KOPT-K1 (cell line): Measurements from ENCODE around the gene AHCYL2.
"Not testable (repeated sequence)": the region's sequence is repeated elsewhere in the genome, so short reads cannot be mapped to it uniquely, and the experiment has no call there.

Experiments used
- H3K27ac ChIP-seq: fragments of 200-600 bp; sonication (generic); 2 replicates; pipeline ENCODE4 v1.5.1; 2016; ENCODE audit warnings: antibody characterized with exemption, mild to moderate bottlenecking, low read depth, low read length; ENCODE audit not compliant: poor library complexity, severe bottlenecking
- H3K36me3 ChIP-seq: fragments of 200-600 bp; sonication (generic); 2 replicates; pipeline ENCODE4 v1.5.1; 2017; ENCODE audit warnings: antibody characterized with exemption, mild to moderate bottlenecking, low read length, moderate library complexity; ENCODE audit not compliant: insufficient read depth
- H3K9me3 ChIP-seq: fragments of 200-600 bp; sonication (generic); 2 replicates; pipeline ENCODE4 v1.5.1; 2017; ENCODE audit warnings: antibody characterized with exemption, low read length, mild to moderate bottlenecking; ENCODE audit not compliant: insufficient read depth, poor library complexity, severe bottlenecking

AHCYL2 gene

GRCh38 chr7:129317450-129317849 lies 92.6 kb downstream of the AHCYL2 start:
- Histone ChIP-seq H3K9me3 (no peaks in the 10 kb centered on the region), H3K27ac (no peak overlapping the region), H3K36me3 (no peaks in the 10 kb centered on the region)

GRCh38 chr7:129327076-129327475 lies 102.2 kb downstream of the AHCYL2 start:
- no peaks in the 10 kb centered on the region for H3K36me3 ChIP-seq
- no peak overlapping the region for H3K27ac ChIP-seq
- H3K9me3 ChIP-seq: peaks cover 29% of the 10 kb centered on the region

- no peak overlapping the region for H3K27ac ChIP-seq
- H3K9me3 ChIP-seq: no peaks in the 10 kb centered on the region
- H3K36me3 ChIP-seq: no peaks in the 10 kb centered on the region
Observed at GRCh38 chr7:129332254-129333035, 107.6 kb downstream of the AHCYL2 start.

- Histone ChIP-seq H3K9me3 (no peaks in the 10 kb centered on the region), H3K36me3 (no peaks in the 10 kb centered on the region), H3K27ac (no peak overlapping the region)
Observed at GRCh38 chr7:129334473-129334872, 109.6 kb downstream of the AHCYL2 start.

- no peaks in the 10 kb centered on the region for H3K9me3 ChIP-seq
- H3K36me3 ChIP-seq: no peaks in the 10 kb centered on the region
- no peak overlapping the region for H3K27ac ChIP-seq
Observed at GRCh38 chr7:129338450-129338849, 113.6 kb downstream of the AHCYL2 start.

- Histone ChIP-seq H3K9me3 (no peaks in the 10 kb centered on the region), H3K36me3 (no peaks in the 10 kb centered on the region), H3K27ac (no peak overlapping the region)
Observed at GRCh38 chr7:129341212-129341611, 116.4 kb downstream of the AHCYL2 start.

GRCh38 chr7:129341816-129342806 lies 117.3 kb downstream of the AHCYL2 start:
- H3K36me3 ChIP-seq: no peaks in the 10 kb centered on the region
- no peaks in the 10 kb centered on the region for H3K9me3 ChIP-seq
- no peak overlapping the region for H3K27ac ChIP-seq

- H3K27ac ChIP-seq: no peak overlapping the region
- no peaks in the 10 kb centered on the region for H3K9me3 ChIP-seq
- H3K36me3 ChIP-seq: no peaks in the 10 kb centered on the region
Observed at GRCh38 chr7:129343099-129343700, 118.4 kb downstream of the AHCYL2 start.

- H3K27ac ChIP-seq: no peak overlapping the region
- H3K36me3 ChIP-seq: no peaks in the 10 kb centered on the region
- no peaks in the 10 kb centered on the region for H3K9me3 ChIP-seq
Observed at GRCh38 chr7:129347330-129347729, 122.5 kb downstream of the AHCYL2 start.

- no peak overlapping the region for H3K27ac ChIP-seq
- H3K9me3 ChIP-seq: no peaks in the 10 kb centered on the region
- H3K36me3 ChIP-seq: no peaks in the 10 kb centered on the region
Observed at GRCh38 chr7:129348023-129348740, 123.4 kb downstream of the AHCYL2 start.

GRCh38 chr7:129351320-129351719 lies 126.5 kb downstream of the AHCYL2 start:
- Histone ChIP-seq H3K27ac (no peak overlapping the region), H3K36me3 (no peaks in the 10 kb centered on the region)

GRCh38 chr7:129353104-129353503 lies 128.3 kb downstream of the AHCYL2 start:
- H3K36me3 ChIP-seq, H3K27ac ChIP-seq, H3K9me3 ChIP-seq: not testable (repeated sequence)

More at GRCh38 chr7:129351320-129351719, 126.5 kb downstream of the AHCYL2 start:
- H3K9me3 ChIP-seq: no peaks in the 10 kb centered on the region

GRCh38 chr7:129354428-129355157 lies 129.8 kb downstream of the AHCYL2 start:
- Histone ChIP-seq H3K9me3 (no peaks in the 10 kb centered on the region), H3K27ac (no peak overlapping the region), H3K36me3 (no peaks in the 10 kb centered on the region)

- Histone ChIP-seq H3K27ac (no peak overlapping the region), H3K9me3 (no peaks in the 10 kb centered on the region), H3K36me3 (no peaks in the 10 kb centered on the region)
Observed at GRCh38 chr7:129356176-129356575, 131.3 kb downstream of the AHCYL2 start.
